B cell (primary cell): ENCODE data around the gene PTPN13. TPM values are rescaled to one million over a fixed set of nuclear protein-coding genes. Genes with fewer than 3 reads are reported as not detected.

Experiments used
- ATAC-seq: fragments of 200-7000 bp; cut with Tn5 transposase; one replicate; pipeline ENCODE4 v1.10.0; 2021; ENCODE audit warnings: low read depth, mild to moderate bottlenecking, moderate number of reproducible peaks, moderate library complexity
- CTCF ChIA-PET: fragments of 350-600 bp; sonication (Branson Sonifier 250); formaldehyde crosslinking; loops from one replicate; lab custom pipeline; 2021; ENCODE audit warnings: antibody characterized with exemption, inconsistent platforms; lab: Charles Lee
- POLR2A ChIA-PET: fragments of 350-600 bp; sonication (Branson Sonifier 250); formaldehyde crosslinking; loops from one replicate; lab custom pipeline; 2021; ENCODE audit warnings: antibody characterized with exemption; lab: Charles Lee
- DNase-seq: peaks from one replicate; pipeline ENCODE4 v3.0.0; 2013
- H2AFZ ChIP-seq: 2 replicates; pipeline ENCODE4 v1.6.1; 2012; ENCODE audit warnings: mild to moderate bottlenecking, low read depth, low read length; ENCODE audit not compliant: insufficient read depth, poor library complexity, severe bottlenecking
- H3K27ac ChIP-seq, 2 donors: 1 replicate in 1 of 2; 2 replicates in 1 of 2; pipeline ENCODE4 v1.5.1; 2012 to 2013; ENCODE audit warnings: low read length in 2 of 2, mild to moderate bottlenecking in 2 of 2, moderate library complexity in 1 of 2
- H3K27me3 ChIP-seq, 4 experiments: fragments of 200-600 bp in 1 of 4; sonication (generic) in 1 of 4; replicated peaks in 1 of 4; 1 replicate in 2 of 4; 2 replicates in 2 of 4; pipeline versions ENCODE4 v1.6.1 to v1.7.0; 2013 to 2016; ENCODE audit warnings: low read length in 3 of 4, mild to moderate bottlenecking in 2 of 4, mixed read lengths in 1 of 4, moderate library complexity in 1 of 4; ENCODE audit not compliant: insufficient read depth in 4 of 4, control insufficient read depth in 3 of 4; ENCODE audit errors: control extremely low read depth in 1 of 4
- H3K36me3 ChIP-seq, 2 experiments: replicated peaks in 1 of 2; 1 replicate in 1 of 2; 2 replicates in 1 of 2; pipeline versions ENCODE4 v1.6.1 to v1.7.1; 2013; ENCODE audit warnings: low read length in 1 of 2; ENCODE audit not compliant: insufficient read depth in 2 of 2, control insufficient read depth in 1 of 2; ENCODE audit errors: control extremely low read depth in 1 of 2, extremely low read depth in 1 of 2
- H3K4me1 ChIP-seq, 2 donors: fragments of 200-600 bp in 1 of 2; sonication (generic) in 1 of 2; 1 replicate in 1 of 2; 2 replicates in 1 of 2; pipeline versions ENCODE4 v1.5.1 to v1.6.1; 2013 to 2017; ENCODE audit warnings: low read length in 2 of 2; ENCODE audit not compliant: control insufficient read depth in 2 of 2, insufficient read depth in 2 of 2
- H3K4me2 ChIP-seq: replicated peaks from 2 replicates; pipeline ENCODE3; 2012; ENCODE audit warnings: mild to moderate bottlenecking, low read depth, low read length; ENCODE audit not compliant: poor library complexity, severe bottlenecking
- H3K4me3 ChIP-seq, 5 experiments: fragments of 200-600 bp in 1 of 5; sonication (generic) in 1 of 5; 1 replicate in 3 of 5; 2 replicates in 2 of 5; pipeline versions ENCODE4 v1.5.1 to v1.7.0; 2011 to 2016; ENCODE audit warnings: low read length in 4 of 5, mild to moderate bottlenecking in 4 of 5, low read depth in 2 of 5, control low read depth in 1 of 5, moderate library complexity in 1 of 5; ENCODE audit not compliant: insufficient read depth in 1 of 5; ENCODE audit errors: control extremely low read depth in 1 of 5, extremely low read depth in 1 of 5
- H3K79me2 ChIP-seq: fragments of 200-600 bp; sonication (generic); one replicate; pipeline ENCODE4 v1.6.0; 2016; ENCODE audit warnings: low read length; ENCODE audit not compliant: control insufficient read depth, insufficient read depth
- H3K9ac ChIP-seq: fragments of 200-600 bp; sonication (generic); 2 replicates; pipeline ENCODE4 v1.6.1; 2017; ENCODE audit warnings: mild to moderate bottlenecking, low read length, moderate library complexity
- H3K9me3 ChIP-seq, 3 donors: one replicate each; pipeline versions ENCODE4 v1.6.1 to v1.7.1; 2013; ENCODE audit warnings: low read length in 2 of 3; ENCODE audit not compliant: control insufficient read depth in 2 of 3, insufficient read depth in 1 of 3; ENCODE audit errors: control extremely low read depth in 1 of 3
- H4K20me1 ChIP-seq: 2 replicates; pipeline ENCODE4 v1.6.0; 2012; ENCODE audit warnings: mild to moderate bottlenecking, low read length; ENCODE audit not compliant: insufficient read depth, control insufficient read depth, poor library complexity, severe bottlenecking
- H3K27ac Mint-ChIP-seq: one replicate; pipeline ENCODE4 v1.8.0; 2021; ENCODE audit warnings: mixed read lengths
- H3K27me3 Mint-ChIP-seq: one replicate; pipeline ENCODE4 v1.8.0; 2021; ENCODE audit warnings: mixed read lengths
- H3K4me1 Mint-ChIP-seq: one replicate; pipeline ENCODE4 v1.8.0; 2021; ENCODE audit warnings: mixed read lengths
- H3K4me3 Mint-ChIP-seq: one replicate; pipeline ENCODE4 v1.8.0; 2021; ENCODE audit warnings: mixed read lengths
- H3K9me3 Mint-ChIP-seq: one replicate; pipeline ENCODE4 v1.8.0; 2022; ENCODE audit warnings: mixed read lengths; ENCODE audit not compliant: insufficient read depth
- CTCF ChIP-seq: fragments of 200-600 bp; IDR thresholded peaks from one replicate; pipeline ENCODE4 v1.8.0; 2022; ENCODE audit warnings: antibody characterized with exemption, mild to moderate bottlenecking
- EZH2 ChIP-seq: IDR thresholded peaks from 2 replicates; pipeline ENCODE4 v1.6.1; 2012; ENCODE audit warnings: borderline replicate concordance, low read depth, mild to moderate bottlenecking, moderate library complexity, low read length; ENCODE audit not compliant: insufficient read depth, poor library complexity, severe bottlenecking
- WGBS: methylation state at CpG from one replicate; pipeline ENCODE4 v1.1.5; 2013; ENCODE audit warnings: missing lambda C conversion rate; ENCODE audit not compliant: insufficient coverage; 5-methylcytosine and 5-hydroxymethylcytosine counted together
- intact Hi-C: fragments of 100-400 bp; cut with micrococcal nuclease; formaldehyde crosslinking; loops from one replicate; pipeline ENCODE4 v1.10.0; 2022
- polyA plus RNA-seq: library from polyadenylated mRNA; depleted of rRNA; stranded (reverse); fragments of >200 nt; gene quantifications from 2 replicates; pipeline ENCODE4 v1.2.3, GENCODE V29; 2012
- total RNA-seq, 2 donors: library from RNA; stranded (reverse); fragments of 120-200 nt in 1 of 2; gene quantifications; 1 replicate in 1 of 2; 2 replicates in 1 of 2; pipeline versions ENCODE4 v1.2.3 to v1.2.4, GENCODE V29; 2013 to 2022

Gene PTPN13
- total and polyA plus RNA-seq, 2 donors (not counting 1 experiment from before 2014, with no cell fraction given) = 0.91 TPM; not detected in 1

GRCh38 chr4:86594559-86595425, 677 bp downstream of the PTPN13 start:
- Mint-ChIP-seq H3K4me3 (peak overlapping the region; percentile 86), H3K4me1 (peaks cover 19% of the 10 kb centered on the region), H3K27ac (no peak overlapping the region), H3K9me3 (no peaks in the 10 kb centered on the region), H3K27me3 (peaks cover 48% of the 10 kb centered on the region)
- H3K4me1 ChIP-seq = peaks cover 16 to 20% of the 10 kb centered on the region in 2 donors
- DNase-seq (no peak), ATAC-seq (peak; percentile 11)
- no peaks in the 10 kb centered on the region for H3K9me3 ChIP-seq
- H4K20me1 ChIP-seq = no peaks in the 10 kb centered on the region
- peak overlapping the region; percentile 73 for H2AFZ ChIP-seq
- no peaks in the 10 kb centered on the region for H3K79me2 ChIP-seq
- H3K4me3 ChIP-seq = peak overlapping the region; percentile 38 to 69 (median 47)
- CTCF ChIA-PET = interaction anchor here (0.7 kb wide), 1 partner anchor 96 kb away, joined by 3 read pairs; no protein-coding TSS in a partner anchor
- no peak overlapping the region for H3K27ac ChIP-seq
- WGBS = under 1% methylated on average over 33 of the region's 47 CpGs
- H3K27me3 ChIP-seq = peaks cover 0 to 28% (median 22%) of the 10 kb centered on the region in 4 experiments
- POLR2A ChIA-PET = interaction anchor here (0.6 kb wide), 1 partner anchor 340 kb away, joined by 3 read pairs; no protein-coding TSS in a partner anchor
- no peaks in the 10 kb centered on the region for H3K36me3 ChIP-seq
- peak overlapping the region; percentile 74 for H3K4me2 ChIP-seq
- H3K9ac ChIP-seq = peak overlapping the region; percentile 55
- intact Hi-C loops = no loop called here
- no peak for TF ChIP-seq EZH2
- no peak for TF ChIP-seq CTCF

- no peaks in the 10 kb centered on the region for H3K79me2 ChIP-seq
- peak overlapping the region; percentile 55 for H3K9ac ChIP-seq
- peak overlapping the region; percentile 73 for H2AFZ ChIP-seq
- H3K4me1 Mint-ChIP-seq = peaks cover 19% of the 10 kb centered on the region
- H3K4me1 ChIP-seq = peaks cover 16 to 20% of the 10 kb centered on the region in 2 donors
- intact Hi-C loops = no loop called here
- POLR2A ChIA-PET = no interaction called here
- TF ChIP-seq CTCF (no peak), EZH2 (no peak)
- H3K36me3 ChIP-seq = no peaks in the 10 kb centered on the region
- H3K4me3 ChIP-seq = peak overlapping the region in 1 of 5 experiments; percentile 69
- peak overlapping the region; percentile 74 for H3K4me2 ChIP-seq
- no peak overlapping the region for H3K27ac Mint-ChIP-seq
- H3K27me3 ChIP-seq = peaks cover 0 to 28% (median 22%) of the 10 kb centered on the region in 4 experiments
- DNase-seq (no peak), ATAC-seq (no peak)
- H4K20me1 ChIP-seq = no peaks in the 10 kb centered on the region
- peaks cover 48% of the 10 kb centered on the region for H3K27me3 Mint-ChIP-seq
- H3K9me3 ChIP-seq = no peaks in the 10 kb centered on the region
- peak overlapping the region; percentile 86 for H3K4me3 Mint-ChIP-seq
- H3K9me3 Mint-ChIP-seq = no peaks in the 10 kb centered on the region
- no peak overlapping the region for H3K27ac ChIP-seq
- CTCF ChIA-PET = no interaction called here
- WGBS = 40% methylated on average over 1 of the region's 9 CpGs
Measured at GRCh38 chr4:86595426-86595805, 1.3 kb downstream of the PTPN13 start.
